Ishikawa (cell line): Measurements from ENCODE around the gene KCNMB1.

Experiments used
- CEBPB ChIP-seq: IDR thresholded peaks from 2 replicates; pipeline ENCODE4 v1.6.1; 2012
- CREB1 ChIP-seq: IDR thresholded peaks from 2 replicates; pipeline ENCODE4 v1.6.1; 2012; ENCODE audit warnings: low read depth
- EGR1 ChIP-seq: IDR thresholded peaks from 2 replicates; pipeline ENCODE4 v1.6.1; 2012
- EP300 ChIP-seq: IDR thresholded peaks from 2 replicates; pipeline ENCODE4 v1.6.1; 2012; ENCODE audit warnings: borderline replicate concordance
- FOXM1 ChIP-seq: IDR thresholded peaks from 2 replicates; pipeline ENCODE4 v1.6.1; 2012; ENCODE audit warnings: low read depth, borderline replicate concordance
- NFIC ChIP-seq: IDR thresholded peaks from 2 replicates; pipeline ENCODE4 v1.6.1; 2012
- RAD21 ChIP-seq: IDR thresholded peaks from 2 replicates; pipeline ENCODE4 v1.6.1; 2012; ENCODE audit warnings: low read depth
- TAF1 ChIP-seq: IDR thresholded peaks from 2 replicates; pipeline ENCODE4 v1.6.1; 2012; ENCODE audit warnings: low read depth, mild to moderate bottlenecking
- TCF12 ChIP-seq: IDR thresholded peaks from 2 replicates; pipeline ENCODE4 v1.6.1; 2012; ENCODE audit warnings: low read depth
- TEAD4 ChIP-seq: IDR thresholded peaks from 2 replicates; pipeline ENCODE4 v1.6.1; 2012
- YY1 ChIP-seq: IDR thresholded peaks from 2 replicates; pipeline ENCODE4 v1.6.1; 2012; ENCODE audit warnings: low read depth
- ZBTB7A ChIP-seq: IDR thresholded peaks from 2 replicates; pipeline ENCODE4 v1.6.1; 2012; ENCODE audit warnings: low read depth
- TF ChIP-seq, protein P1 (sequence below): IDR thresholded peaks from 2 replicates; pipeline ENCODE4 v1.6.1; 2012; ENCODE audit warnings: low read depth, mild to moderate bottlenecking
- TF ChIP-seq, protein P2 (sequence below): IDR thresholded peaks from 2 replicates; pipeline ENCODE4 v1.6.1; 2012
- TF ChIP-seq, protein P3 (sequence below): IDR thresholded peaks from 2 replicates; pipeline ENCODE4 v1.6.1; 2012

Gene KCNMB1

DNA sequence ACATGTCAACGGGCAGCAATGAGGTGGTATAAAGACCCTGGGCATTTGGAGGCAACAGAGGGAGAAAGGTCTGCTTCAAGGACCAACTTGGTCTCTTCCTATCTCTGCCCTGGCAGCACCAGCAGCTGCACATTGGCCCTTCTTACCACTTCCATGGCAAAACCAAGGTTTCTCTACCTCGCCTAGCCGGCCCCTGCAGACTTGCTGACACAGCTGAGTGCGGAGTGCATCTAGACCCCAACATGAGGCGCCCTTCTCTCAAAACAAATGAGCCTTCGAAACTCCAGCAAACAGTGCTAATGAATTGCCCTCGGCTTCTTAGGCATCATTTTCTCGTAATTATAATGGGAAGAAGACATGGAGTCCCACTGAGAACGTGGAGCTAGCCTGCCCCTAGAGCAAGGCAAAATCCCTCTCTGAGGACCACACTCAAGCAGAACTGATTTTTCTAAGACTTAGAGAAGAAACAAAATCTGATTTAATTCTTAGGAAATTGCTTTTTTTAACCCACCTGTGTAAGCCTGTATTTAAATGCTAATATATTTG is 42.1 kb downstream of the KCNMB1 start:
- TF ChIP-seq RAD21 (no peak), TEAD4 (no peak), CREB1 (no peak), CEBPB (no peak), FOXM1 (no peak)
- TF ChIP-seq, protein P1, sequence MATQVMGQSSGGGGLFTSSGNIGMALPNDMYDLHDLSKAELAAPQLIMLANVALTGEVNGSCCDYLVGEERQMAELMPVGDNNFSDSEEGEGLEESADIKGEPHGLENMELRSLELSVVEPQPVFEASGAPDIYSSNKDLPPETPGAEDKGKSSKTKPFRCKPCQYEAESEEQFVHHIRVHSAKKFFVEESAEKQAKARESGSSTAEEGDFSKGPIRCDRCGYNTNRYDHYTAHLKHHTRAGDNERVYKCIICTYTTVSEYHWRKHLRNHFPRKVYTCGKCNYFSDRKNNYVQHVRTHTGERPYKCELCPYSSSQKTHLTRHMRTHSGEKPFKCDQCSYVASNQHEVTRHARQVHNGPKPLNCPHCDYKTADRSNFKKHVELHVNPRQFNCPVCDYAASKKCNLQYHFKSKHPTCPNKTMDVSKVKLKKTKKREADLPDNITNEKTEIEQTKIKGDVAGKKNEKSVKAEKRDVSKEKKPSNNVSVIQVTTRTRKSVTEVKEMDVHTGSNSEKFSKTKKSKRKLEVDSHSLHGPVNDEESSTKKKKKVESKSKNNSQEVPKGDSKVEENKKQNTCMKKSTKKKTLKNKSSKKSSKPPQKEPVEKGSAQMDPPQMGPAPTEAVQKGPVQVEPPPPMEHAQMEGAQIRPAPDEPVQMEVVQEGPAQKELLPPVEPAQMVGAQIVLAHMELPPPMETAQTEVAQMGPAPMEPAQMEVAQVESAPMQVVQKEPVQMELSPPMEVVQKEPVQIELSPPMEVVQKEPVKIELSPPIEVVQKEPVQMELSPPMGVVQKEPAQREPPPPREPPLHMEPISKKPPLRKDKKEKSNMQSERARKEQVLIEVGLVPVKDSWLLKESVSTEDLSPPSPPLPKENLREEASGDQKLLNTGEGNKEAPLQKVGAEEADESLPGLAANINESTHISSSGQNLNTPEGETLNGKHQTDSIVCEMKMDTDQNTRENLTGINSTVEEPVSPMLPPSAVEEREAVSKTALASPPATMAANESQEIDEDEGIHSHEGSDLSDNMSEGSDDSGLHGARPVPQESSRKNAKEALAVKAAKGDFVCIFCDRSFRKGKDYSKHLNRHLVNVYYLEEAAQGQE = no peak
- TF ChIP-seq, protein P2, sequence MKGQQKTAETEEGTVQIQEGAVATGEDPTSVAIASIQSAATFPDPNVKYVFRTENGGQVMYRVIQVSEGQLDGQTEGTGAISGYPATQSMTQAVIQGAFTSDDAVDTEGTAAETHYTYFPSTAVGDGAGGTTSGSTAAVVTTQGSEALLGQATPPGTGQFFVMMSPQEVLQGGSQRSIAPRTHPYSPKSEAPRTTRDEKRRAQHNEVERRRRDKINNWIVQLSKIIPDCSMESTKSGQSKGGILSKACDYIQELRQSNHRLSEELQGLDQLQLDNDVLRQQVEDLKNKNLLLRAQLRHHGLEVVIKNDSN = no peak

DNA sequence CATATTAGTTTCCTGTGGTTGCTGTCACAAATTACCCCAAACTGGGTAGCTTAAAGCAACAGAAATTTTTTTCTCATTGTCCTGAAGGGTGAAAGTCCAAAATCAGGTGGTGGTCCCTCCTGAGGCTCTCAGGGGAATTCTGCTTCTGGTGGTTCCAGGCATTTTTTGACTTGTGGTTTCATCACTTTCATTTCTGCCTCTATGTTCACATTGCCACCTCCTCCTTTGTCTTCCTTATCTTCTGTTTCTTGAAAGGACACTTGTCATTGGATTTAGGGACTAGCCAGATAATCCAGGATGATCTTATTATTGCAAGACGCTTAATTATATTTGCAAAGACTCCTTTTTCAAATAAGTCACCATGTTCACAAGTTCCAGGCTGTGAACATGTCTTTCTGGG is 43.2 kb downstream of the KCNMB1 start:
- TF ChIP-seq EP300 (no peak), TAF1 (no peak), CEBPB (no peak)
- TF ChIP-seq, protein P3, sequence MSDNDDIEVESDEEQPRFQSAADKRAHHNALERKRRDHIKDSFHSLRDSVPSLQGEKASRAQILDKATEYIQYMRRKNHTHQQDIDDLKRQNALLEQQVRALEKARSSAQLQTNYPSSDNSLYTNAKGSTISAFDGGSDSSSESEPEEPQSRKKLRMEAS = no peak
- TF ChIP-seq, protein P1 = no peak

DNA sequence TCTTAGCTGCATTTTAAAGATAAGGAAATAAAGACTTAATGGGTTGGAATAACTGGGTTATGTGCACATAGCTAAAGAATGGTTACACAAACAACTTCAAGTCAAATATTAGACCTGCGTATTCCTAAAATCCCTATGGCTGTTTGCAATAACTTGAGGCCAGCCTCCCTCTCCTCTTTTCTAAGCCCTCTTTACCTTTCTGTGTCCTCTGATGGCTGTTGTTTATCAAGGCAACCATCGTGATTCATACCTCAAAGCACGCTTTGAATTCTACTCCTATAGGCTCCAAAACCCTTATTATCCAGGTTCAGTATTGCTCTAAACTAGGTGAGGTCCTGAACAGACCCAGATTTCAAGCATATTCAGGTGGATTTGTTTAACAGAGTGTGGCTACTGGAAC is 46.0 kb downstream of the KCNMB1 start:
- no peak for TF ChIP-seq NFIC

DNA sequence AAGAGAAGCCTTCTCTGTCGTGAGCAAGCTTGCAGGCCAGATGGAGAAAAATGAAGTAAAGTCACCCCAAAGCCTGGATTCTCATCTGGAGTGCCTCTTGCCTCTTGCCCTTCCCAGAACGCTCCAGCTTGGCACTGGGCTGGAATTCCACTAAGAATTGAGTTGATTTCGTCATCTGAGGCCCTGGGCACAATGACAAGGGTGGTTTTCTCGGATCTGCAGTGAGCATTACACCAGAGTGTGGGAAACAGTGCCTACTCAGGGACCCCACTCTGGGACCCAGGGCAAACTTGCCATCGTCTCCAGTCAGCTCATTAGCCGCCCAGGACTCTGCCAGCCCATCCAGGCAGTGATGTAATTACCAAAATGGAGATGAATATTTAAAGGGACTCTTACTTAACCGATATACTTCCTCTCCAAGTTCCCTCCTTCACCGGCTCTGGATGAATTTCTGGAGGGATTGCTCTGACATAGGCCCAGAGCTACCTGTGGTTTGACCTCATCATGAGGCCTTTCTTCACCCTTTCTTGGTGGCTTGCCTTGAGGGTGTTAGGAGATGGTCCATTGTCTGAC is 46.9 kb downstream of the KCNMB1 start:
- TF ChIP-seq TAF1 = no peak
- TF ChIP-seq EP300 = no peak
- TF ChIP-seq, protein P2 = no peak
- no peak for TF ChIP-seq EGR1
- TF ChIP-seq NFIC = no peak
- TF ChIP-seq CEBPB = no peak
- TF ChIP-seq TEAD4 = no peak
- no peak for TF ChIP-seq TCF12
- TF ChIP-seq, protein P1 = no peak
- TF ChIP-seq RAD21 = no peak
- TF ChIP-seq YY1 = no peak
- TF ChIP-seq ZBTB7A = no peak
- no peak for TF ChIP-seq CREB1
- TF ChIP-seq FOXM1 = no peak
- TF ChIP-seq, protein P3 = no peak

DNA sequence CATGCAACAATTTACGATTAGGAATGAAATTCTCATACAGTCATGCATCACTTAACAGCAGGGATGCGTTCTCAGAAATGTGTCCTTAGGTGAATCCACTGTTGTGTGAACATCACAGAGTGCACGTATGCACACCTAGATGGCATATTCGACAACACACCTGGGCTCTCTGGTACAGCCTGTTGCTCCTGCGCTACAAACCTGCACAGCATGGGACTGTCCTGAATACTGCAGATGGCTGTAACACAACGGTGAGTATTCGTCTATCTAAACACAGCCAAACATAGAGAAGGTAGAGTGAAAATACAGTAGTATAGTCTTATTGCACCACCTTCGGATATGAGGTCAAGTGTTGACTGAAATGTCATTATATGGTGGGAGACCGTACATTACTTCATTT is 47.6 kb downstream of the KCNMB1 start:
- TF ChIP-seq YY1 (no peak), EP300 (no peak), RAD21 (no peak), CEBPB (no peak), TEAD4 (no peak), TAF1 (no peak), TCF12 (no peak), ZBTB7A (no peak)
- TF ChIP-seq, protein P1 = no peak
- TF ChIP-seq, protein P3 = no peak
